OCI-LY1 (cell line): ENCODE measurements around the gene DHRSX.
"Not testable (repeated sequence)": the region's sequence is repeated elsewhere in the genome, so short reads cannot be mapped to it uniquely, and the experiment has no call there.

Source experiments
- H2AFZ ChIP-seq: fragments of 200-600 bp; sonication (generic), shearing (Covaris generic); 2 replicates; pipeline ENCODE4 v1.6.0; 2014; ENCODE audit warnings: antibody characterized with exemption, mild to moderate bottlenecking, low read length
- H3F3A ChIP-seq: fragments of 200-600 bp; sonication (generic), shearing (Covaris generic); 2 replicates; pipeline ENCODE4 v1.6.0; 2014; ENCODE audit warnings: mild to moderate bottlenecking, antibody characterized with exemption, low read length, moderate library complexity; ENCODE audit not compliant: insufficient read depth
- H3K27ac ChIP-seq: fragments of 200-600 bp; sonication (generic); 2 replicates; pipeline ENCODE4 v1.5.1; 2014; ENCODE audit warnings: low read length, mixed run types, mild to moderate bottlenecking, low read depth; ENCODE audit not compliant: poor library complexity, severe bottlenecking
- H3K27me3 ChIP-seq: fragments of 200-600 bp; sonication (generic); 2 replicates; pipeline ENCODE4 v1.6.0; 2014; ENCODE audit warnings: antibody characterized with exemption, mild to moderate bottlenecking, low read length, moderate library complexity; ENCODE audit not compliant: insufficient read depth
- H3K36me3 ChIP-seq: fragments of 200-600 bp; sonication (generic); 2 replicates; pipeline ENCODE4 v1.6.1; 2014; ENCODE audit warnings: mild to moderate bottlenecking, antibody characterized with exemption, low read length, moderate library complexity, mixed read lengths; ENCODE audit not compliant: insufficient read depth
- H3K4me1 ChIP-seq: fragments of 200-600 bp; sonication (generic); 2 replicates; pipeline ENCODE4 v1.5.1; 2014; ENCODE audit warnings: mild to moderate bottlenecking, low read length, moderate library complexity; ENCODE audit not compliant: insufficient read depth, severe bottlenecking
- H3K4me2 ChIP-seq: fragments of 200-600 bp; sonication (generic), shearing (Covaris generic); 2 replicates; pipeline ENCODE4 v1.6.1; 2014; ENCODE audit warnings: low read length
- H3K4me3 ChIP-seq: fragments of 200-600 bp; sonication (generic); 2 replicates; pipeline ENCODE4 v1.5.1; 2014; ENCODE audit warnings: low read length, low read depth, mild to moderate bottlenecking, mixed read lengths; ENCODE audit not compliant: poor library complexity, severe bottlenecking
- H3K79me2 ChIP-seq: fragments of 200-600 bp; shearing (Covaris generic); 2 replicates; pipeline ENCODE4 v1.6.1; 2016; ENCODE audit warnings: mixed run types, low read length, mixed read lengths; ENCODE audit not compliant: insufficient read depth
- H3K9ac ChIP-seq: fragments of 200-600 bp; sonication (generic), shearing (Covaris generic); 2 replicates; pipeline ENCODE4 v1.6.1; 2014; ENCODE audit warnings: mild to moderate bottlenecking, low read length, mixed read lengths
- H3K9me2 ChIP-seq: fragments of 200-600 bp; sonication (generic), shearing (Covaris generic); 2 replicates; pipeline ENCODE4 v1.6.1; 2014; ENCODE audit warnings: low read depth, mild to moderate bottlenecking, low read length, mixed read lengths
- H3K9me3 ChIP-seq: fragments of 200-600 bp; shearing (Covaris generic); 2 replicates; pipeline ENCODE4 v1.6.1; 2014; ENCODE audit warnings: low read length, mixed read lengths
- H4K20me1 ChIP-seq: fragments of 200-600 bp; sonication (generic), shearing (Covaris generic); 2 replicates; pipeline ENCODE4 v1.6.0; 2016; ENCODE audit warnings: mild to moderate bottlenecking, low read length; ENCODE audit not compliant: insufficient read depth
- CTCF ChIP-seq: fragments of 200-600 bp; sonication (generic), shearing (Covaris generic); IDR thresholded peaks from 2 replicates; pipeline ENCODE4 v1.5.1; 2017; ENCODE audit warnings: mild to moderate bottlenecking, antibody characterized with exemption, low read length, moderate library complexity, mixed read lengths
- EZH2 ChIP-seq: fragments of 200-600 bp; sonication (generic), shearing (Covaris generic); IDR thresholded peaks from 2 replicates; pipeline ENCODE4 v1.8.0; 2017; ENCODE audit warnings: borderline replicate concordance, mixed run types, mild to moderate bottlenecking, antibody characterized with exemption, low read length, moderate library complexity, mixed read lengths

Gene DHRSX

GRCh38 chrX:2521927-2522386 is 21.2 kb upstream of the DHRSX start:
- Histone ChIP-seq H3K27me3 (no peaks in the 10 kb centered on the region), H3K4me2 (peak overlapping the region; percentile 58), H3K36me3 (no peaks in the 10 kb centered on the region), H3K9me2 (no peaks in the 10 kb centered on the region), H3K4me3 (no peak overlapping the region), H3K9ac (peak overlapping the region; percentile 42; the same call in 1 of the 2 replicates), H3F3A (0 out of 2 replicates have a peak, but pooled peaks cover 6% of the 10 kb centered on the region), H3K27ac (peak overlapping the region; percentile 94), H3K9me3 (no peaks in the 10 kb centered on the region), H3K79me2 (no peaks in the 10 kb centered on the region), H4K20me1 (no peaks in the 10 kb centered on the region), H2AFZ (no peak overlapping the region), H3K4me1 (peaks cover 39% of the 10 kb centered on the region)
- TF ChIP-seq CTCF (no peak), EZH2 (no peak)

GRCh38 chrX:2521092-2521926 is 20.5 kb upstream of the DHRSX start:
- Histone ChIP-seq H3K79me2 (no peaks in the 10 kb centered on the region), H3K36me3 (no peaks in the 10 kb centered on the region), H2AFZ (no peak overlapping the region), H3K4me3 (peak overlapping the region; percentile 1), H3K4me1 (peaks cover 46% of the 10 kb centered on the region), H3F3A (peaks cover 10% of the 10 kb centered on the region; the same call in 1 of the 2 replicates), H3K9me2 (no peaks in the 10 kb centered on the region), H4K20me1 (no peaks in the 10 kb centered on the region), H3K27me3 (no peaks in the 10 kb centered on the region), H3K9ac (peak overlapping the region; percentile 42; the same call in 1 of the 2 replicates), H3K4me2 (peak overlapping the region; percentile 58), H3K27ac (peak overlapping the region; percentile 94), H3K9me3 (no peaks in the 10 kb centered on the region)
- TF ChIP-seq EZH2: no peak
- peak; percentile 16; the same call in 1 of the 2 replicates for TF ChIP-seq CTCF

GRCh38 chrX:2520539-2520938 is 19.8 kb upstream of the DHRSX start:
- Histone ChIP-seq H3K27ac (peak overlapping the region; percentile 94), H3K36me3 (no peaks in the 10 kb centered on the region)
- TF ChIP-seq EZH2 (no peak), CTCF (no peak)

GRCh38 chrX:2519638-2520037 is 18.9 kb upstream of the DHRSX start:
- H3K27me3 ChIP-seq, H3K9ac ChIP-seq, H3K9me2 ChIP-seq, H3K36me3 ChIP-seq, H3K9me3 ChIP-seq, H3K79me2 ChIP-seq, H3K4me3 ChIP-seq, H3K4me2 ChIP-seq, H4K20me1 ChIP-seq, H2AFZ ChIP-seq: not testable (repeated sequence)
- Histone ChIP-seq H3K27ac (peak overlapping the region; percentile 100), H3F3A (peaks cover 11% of the 10 kb centered on the region), H3K4me1 (peaks cover 62% of the 10 kb centered on the region)

More at GRCh38 chrX:2520539-2520938, 19.8 kb upstream of the DHRSX start:
- H3K9ac ChIP-seq: no peak overlapping the region; the same call in 1 of the 2 replicates
- no peak overlapping the region for H2AFZ ChIP-seq
- H3K79me2 ChIP-seq: no peaks in the 10 kb centered on the region
- H3F3A ChIP-seq: peaks cover 10% of the 10 kb centered on the region; the same call in 1 of the 2 replicates
- H3K4me2 ChIP-seq: peak overlapping the region; percentile 58; the same call in 1 of the 2 replicates
- H3K9me3 ChIP-seq: no peaks in the 10 kb centered on the region
- H4K20me1 ChIP-seq: no peaks in the 10 kb centered on the region
- H3K27me3 ChIP-seq: no peaks in the 10 kb centered on the region
- H3K4me3 ChIP-seq: no peak overlapping the region
- H3K9me2 ChIP-seq: no peaks in the 10 kb centered on the region
- peaks cover 53% of the 10 kb centered on the region for H3K4me1 ChIP-seq
